Measurements from ENCODE around the gene WNK2.

WNK2 gene

GRCh38 chr9:93263334-93264229 is 79.6 kb downstream of the WNK2 start:
- Histone ChIP-seq H3K4me3 (replicated peaks; ENCODE audit: insufficient read depth, low read length) (no peak overlapping the region), H3K27me3 (ENCODE audit: insufficient read depth, poor library complexity, severe bottlenecking) (peaks cover 12% of the 10 kb centered on the region), H3K27ac (replicated peaks) (no peak overlapping the region)
- TF ChIP-seq CTCF (IDR thresholded peaks at IDR 0.05; ENCODE audit: insufficient read depth, low read length) (no peak), POLR2AphosphoS5 (IDR thresholded peaks at IDR 0.05; ENCODE audit: low read depth) (no peak), REST (IDR thresholded peaks at IDR 0.05; ENCODE audit: insufficient replicate concordance, low read depth) (no peak), SPI1 (IDR thresholded peaks at IDR 0.05; ENCODE audit: borderline replicate concordance, low read depth) (no peak), GABPA (IDR thresholded peaks at IDR 0.05; ENCODE audit: low read depth) (no peak)
- DNase-seq (ENCODE audit: low read depth in 1 of 2, low spot score in 1 of 2), result no peak

GRCh38 chr9:93264338-93265125 is 80.6 kb downstream of the WNK2 start:
- Histone ChIP-seq H3K27me3 (ENCODE audit: insufficient read depth, poor library complexity, severe bottlenecking) (peaks cover 13% of the 10 kb centered on the region), H3K4me3 (replicated peaks; ENCODE audit: insufficient read depth, low read length) (no peak overlapping the region), H3K27ac (replicated peaks) (no peak overlapping the region)
- TF ChIP-seq REST (IDR thresholded peaks at IDR 0.05; ENCODE audit: insufficient replicate concordance, low read depth) (no peak), SPI1 (IDR thresholded peaks at IDR 0.05; ENCODE audit: borderline replicate concordance, low read depth) (no peak), CTCF (IDR thresholded peaks at IDR 0.05; ENCODE audit: insufficient read depth, low read length) (no peak), POLR2AphosphoS5 (IDR thresholded peaks at IDR 0.05; ENCODE audit: low read depth) (no peak), GABPA (IDR thresholded peaks at IDR 0.05; ENCODE audit: low read depth) (no peak)
- DNase-seq (ENCODE audit: low read depth in 1 of 2, low spot score in 1 of 2), result no peak

GRCh38 chr9:93265301-93265971 is 81.5 kb downstream of the WNK2 start:
- TF ChIP-seq GABPA (IDR thresholded peaks at IDR 0.05; ENCODE audit: low read depth) (no peak), CTCF (IDR thresholded peaks at IDR 0.05; ENCODE audit: insufficient read depth, low read length) (no peak), POLR2AphosphoS5 (IDR thresholded peaks at IDR 0.05; ENCODE audit: low read depth) (no peak), REST (IDR thresholded peaks at IDR 0.05; ENCODE audit: insufficient replicate concordance, low read depth) (no peak), SPI1 (IDR thresholded peaks at IDR 0.05; ENCODE audit: borderline replicate concordance, low read depth) (no peak)
- no peak overlapping the region for H3K4me3 ChIP-seq (replicated peaks; ENCODE audit: insufficient read depth, low read length)
- H3K27ac ChIP-seq (replicated peaks), result no peak overlapping the region
- peaks cover 14% of the 10 kb centered on the region for H3K27me3 ChIP-seq (ENCODE audit: insufficient read depth, poor library complexity, severe bottlenecking)
- no peak for DNase-seq (ENCODE audit: low read depth in 1 of 2, low spot score in 1 of 2)

Measured in HL-60 (cell line).